Endothelial cell of umbilical vein (primary cell): ENCODE results near the gene DGKH. TPM values are rescaled to one million over a fixed set of nuclear protein-coding genes. Genes with fewer than 3 reads are reported as not detected.

Experiments used
- BruUV-seq: library from RNA; stranded (reverse); fragments of 400-500 nt; replicated peaks from 2 replicates; lab custom pipeline; 2021; lab: Mats Ljungman, UMichigan
- CTCF ChIA-PET: fragments of 300-600, 350-600 bp; sonication (Branson Sonifier 250); formaldehyde crosslinking; loops from one replicate; lab custom pipeline; 2021; ENCODE audit warnings: antibody characterized with exemption, inconsistent platforms; lab: Charles Lee
- POLR2A ChIA-PET: fragments of 300-600, 350-600 bp; sonication (Branson Sonifier 250); formaldehyde crosslinking; loops from one replicate; lab custom pipeline; 2021; ENCODE audit warnings: antibody characterized with exemption, inconsistent platforms; lab: Charles Lee
- DNase-seq: peaks from one replicate; pipeline ENCODE4 v3.0.0-alpha.2; 2011; ENCODE audit warnings: low read depth, low spot score
- FAIRE-seq: peaks from 2 replicates; lab custom pipeline; 2011; peaks lifted over from hg19 to GRCh38; lab: Jason Lieb, UNC
- H2AFZ ChIP-seq: 2 replicates; pipeline ENCODE4 v1.6.0; 2012; ENCODE audit warnings: low read depth, low read length, control low read depth, inconsistent platforms
- H3K27ac ChIP-seq: 2 replicates; pipeline ENCODE4 v1.5.1; 2011; ENCODE audit warnings: low read depth, mild to moderate bottlenecking, control low read depth, low read length, moderate library complexity; ENCODE audit not compliant: insufficient read depth
- H3K27me3 ChIP-seq, 2 experiments: 2 replicates each; pipeline versions ENCODE4 v1.6.0 to v1.6.1; 2011; ENCODE audit warnings: low read length in 2 of 2, mixed read lengths in 1 of 2; ENCODE audit not compliant: control insufficient read depth in 2 of 2, insufficient read depth in 2 of 2
- H3K36me3 ChIP-seq, 2 experiments: 2 replicates in 1 of 2; 3 replicates in 1 of 2; pipeline ENCODE4 v1.5.1; 2011; ENCODE audit warnings: low read length in 2 of 2, mild to moderate bottlenecking in 1 of 2, moderate library complexity in 1 of 2; ENCODE audit not compliant: control insufficient read depth in 2 of 2, insufficient read depth in 2 of 2; ENCODE audit errors: extremely low read depth in 1 of 2
- H3K4me1 ChIP-seq: 3 replicates; pipeline ENCODE4 v1.5.1; 2011; ENCODE audit warnings: mild to moderate bottlenecking, low read length; ENCODE audit not compliant: control insufficient read depth, insufficient read depth; ENCODE audit errors: extremely low read depth
- H3K4me2 ChIP-seq: 2 replicates; pipeline ENCODE4 v1.6.1; 2011; ENCODE audit warnings: low read length, control low read depth, mixed read lengths; ENCODE audit not compliant: insufficient read depth
- H3K4me3 ChIP-seq, 3 experiments: fragments of 200-600 bp in 1 of 3; sonication (generic), shearing (Covaris generic) in 1 of 3; replicated peaks in 1 of 3; 2 replicates each; pipeline ENCODE4 v1.5.1; 2011 to 2016; ENCODE audit warnings: control low read depth in 3 of 3, low read length in 3 of 3, mild to moderate bottlenecking in 2 of 3, inconsistent platforms in 1 of 3, low read depth in 1 of 3, moderate library complexity in 1 of 3; ENCODE audit not compliant: insufficient read depth in 1 of 3
- H3K79me2 ChIP-seq: 2 replicates; pipeline ENCODE4 v1.6.0; 2012; ENCODE audit warnings: low read length, inconsistent platforms; ENCODE audit not compliant: control insufficient read depth, insufficient read depth
- H3K9ac ChIP-seq: replicated peaks from 2 replicates; pipeline ENCODE3; 2011; ENCODE audit warnings: low read length, control low read depth; ENCODE audit not compliant: insufficient read depth; ENCODE audit errors: extremely low read depth
- H3K9me1 ChIP-seq: replicated peaks from 3 replicates; pipeline ENCODE4 v1.6.0; 2011; ENCODE audit warnings: mild to moderate bottlenecking, low read length; ENCODE audit not compliant: control insufficient read depth, insufficient read depth; ENCODE audit errors: extremely low read depth
- H3K9me3 ChIP-seq: replicated peaks from 2 replicates; pipeline ENCODE4 v1.5.1; 2012; ENCODE audit warnings: low read length, inconsistent platforms; ENCODE audit not compliant: control insufficient read depth, insufficient read depth
- H4K20me1 ChIP-seq: replicated peaks from 2 replicates; pipeline ENCODE3; 2011; ENCODE audit warnings: mild to moderate bottlenecking, low read length; ENCODE audit not compliant: control insufficient read depth, insufficient read depth; ENCODE audit errors: extremely low read depth
- CTCF ChIP-seq, 2 donors: IDR thresholded peaks; 1 replicate in 1 of 2; 2 replicates in 1 of 2; pipeline ENCODE4 v1.5.1; 2011; ENCODE audit warnings: low read length in 2 of 2, mild to moderate bottlenecking in 2 of 2, moderate library complexity in 2 of 2, control low read depth in 1 of 2, inconsistent platforms in 1 of 2, low read depth in 1 of 2; ENCODE audit not compliant: insufficient read depth in 1 of 2; ENCODE audit errors: extremely low read depth in 1 of 2
- EZH2 ChIP-seq: IDR thresholded peaks from 2 replicates; pipeline ENCODE4 v1.6.1; 2012; ENCODE audit warnings: borderline replicate concordance, low read depth, mild to moderate bottlenecking, moderate library complexity, low read length, inconsistent platforms; ENCODE audit not compliant: severe bottlenecking
- FOS ChIP-seq: IDR thresholded peaks from 2 replicates; pipeline ENCODE4 v1.6.1; 2011; ENCODE audit warnings: mild to moderate bottlenecking, low read length, moderate library complexity, borderline replicate concordance; ENCODE audit not compliant: insufficient read depth
- GATA2 ChIP-seq: IDR thresholded peaks from 2 replicates; pipeline ENCODE4 v1.7.0; 2011; ENCODE audit warnings: low read depth, mild to moderate bottlenecking, moderate library complexity, mixed read lengths, low read length; ENCODE audit not compliant: insufficient read length, insufficient read depth
- JUN ChIP-seq: IDR thresholded peaks from 2 replicates; pipeline ENCODE4 v1.6.1; 2011; ENCODE audit warnings: borderline replicate concordance, low read depth; ENCODE audit not compliant: insufficient read length, insufficient read depth
- MYC ChIP-seq: IDR thresholded peaks from one replicate; pipeline ENCODE4 v1.6.1; 2011; ENCODE audit warnings: mild to moderate bottlenecking, low read depth, low read length
- POLR2A ChIP-seq: IDR thresholded peaks from 2 replicates; pipeline ENCODE4 v1.6.1; 2012; ENCODE audit warnings: low read depth, mild to moderate bottlenecking, control low read depth, low read length
- POLR2AphosphoS5 ChIP-seq: IDR thresholded peaks from 2 replicates; pipeline ENCODE4 v1.6.1; 2012; ENCODE audit warnings: low read depth, mild to moderate bottlenecking, control low read depth, low read length, moderate library complexity; ENCODE audit not compliant: insufficient read depth
- dilution Hi-C: fragments of 300-500 bp; cut with MboI; formaldehyde crosslinking; loops from one replicate; pipeline ENCODE4 v1.15.0; 2019; ENCODE audit warnings: low sequenced_read_pairs; ENCODE audit not compliant: extremely low pct_ligation_motif_present
- intact Hi-C: fragments of 100-400 bp; cut with micrococcal nuclease; formaldehyde crosslinking; loops from one replicate; pipeline ENCODE4 v1.10.0; 2022
- polyA plus RNA-seq, 4 experiments: library from polyadenylated mRNA; depleted of rRNA in 3 of 4; stranded (reverse) in 3 of 4; unstranded in 1 of 4; fragments of >200 nt; gene quantifications; 2 replicates each; pipeline versions ENCODE4 v1.2.1 to v1.2.3, GENCODE V29; 2011 to 2012; ENCODE audit warnings: missing spikeins in 1 of 4
- total RNA-seq: library from RNA; stranded (reverse); gene quantifications from 2 replicates; pipeline ENCODE4 v1.2.3, GENCODE V29; 2021
- TF ChIP-seq, protein P1 (sequence below): IDR thresholded peaks from 2 replicates; pipeline ENCODE4 v1.6.1; 2011; ENCODE audit not compliant: insufficient read depth, insufficient read length

The DGKH gene
- total and polyA plus RNA-seq, 2 donors (not counting 3 experiments of a cell fraction or from before 2014, with no cell fraction given), result 4.1 to 30.1 TPM

DNA sequence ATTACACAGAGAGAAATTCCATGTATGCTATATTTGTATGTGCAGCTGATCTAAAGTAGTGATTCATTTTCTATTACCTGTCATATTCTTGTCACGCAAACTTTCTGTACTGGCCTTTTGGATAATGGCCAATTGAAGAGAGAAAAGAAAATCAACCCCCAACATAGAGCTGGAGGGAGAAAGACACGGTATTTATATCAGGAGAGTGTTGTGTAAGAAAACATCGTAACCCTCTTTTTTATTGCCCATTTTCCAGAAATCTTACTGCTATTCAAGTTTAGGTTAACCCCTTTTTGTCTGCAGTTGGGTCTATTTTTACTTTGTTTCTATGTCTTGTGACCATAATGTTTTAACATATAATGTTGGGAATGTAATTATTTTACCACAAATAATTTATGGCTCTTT is 27.9 kb downstream of the DGKH start:
- no peak for DNase-seq
- H3K27me3 ChIP-seq, result no peaks in the 10 kb centered on the region
- H3K79me2 ChIP-seq, result peaks cover 12% of the 10 kb centered on the region
- no peak for TF ChIP-seq POLR2A
- TF ChIP-seq, protein P1, sequence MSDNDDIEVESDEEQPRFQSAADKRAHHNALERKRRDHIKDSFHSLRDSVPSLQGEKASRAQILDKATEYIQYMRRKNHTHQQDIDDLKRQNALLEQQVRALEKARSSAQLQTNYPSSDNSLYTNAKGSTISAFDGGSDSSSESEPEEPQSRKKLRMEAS, result no peak
- no peak for TF ChIP-seq FOS
- no peak for TF ChIP-seq CTCF (IDR thresholded peaks at IDR 0.05; ENCODE audit: extremely low read depth in 1 of 2, insufficient read depth in 1 of 2, low read depth in 1 of 2, low read length in 2 of 2)
- no peak for TF ChIP-seq GATA2
- no peak for TF ChIP-seq EZH2
- no peak for TF ChIP-seq MYC
- no peak for TF ChIP-seq JUN
- TF ChIP-seq POLR2AphosphoS5, result no peak
- peaks cover 4% of the 10 kb centered on the region for H4K20me1 ChIP-seq
- H2AFZ ChIP-seq, result no peak overlapping the region
- no peak overlapping the region for H3K4me2 ChIP-seq
- H3K27ac ChIP-seq, result no peak overlapping the region
- no peaks in the 10 kb centered on the region for H3K9me1 ChIP-seq
- POLR2A ChIA-PET, result no interaction called here
- no TSS peak for BruUV-seq
- CTCF ChIA-PET, result interaction anchor here (1.1 to 1.2 kb wide), 2 partner anchors 14 to 28 kb away, joined by 3 to 4 read pairs; partner anchors contain the start of gene DGKH
- dilution Hi-C loops, result no loop called here
- no peaks in the 10 kb centered on the region for H3K36me3 ChIP-seq
- intact Hi-C loops, result no loop called here
- FAIRE-seq, result no peak
- peaks cover 9% of the 10 kb centered on the region for H3K4me1 ChIP-seq
- no peak overlapping the region for H3K9ac ChIP-seq
- no peaks in the 10 kb centered on the region for H3K9me3 ChIP-seq
- H3K4me3 ChIP-seq, result no peak overlapping the region
